NCI-H345 (cell line): Measurements from ENCODE around the gene TUBA4A.
A peak's percentile ranks its signal among the peaks of the same experiment; 100 is the strongest.
"Not testable (repeated sequence)": the region's sequence is repeated elsewhere in the genome, so short reads cannot be mapped to it uniquely, and the experiment has no call there.

Experiments
- DNase-seq: peaks from one replicate; lab custom pipeline; 2025; lab: John Stamatoyannopoulos, UW

Gene TUBA4A

GRCh38 chr2:219266886-219267285 is 13.2 kb upstream of the TUBA4A start:
- DNase-seq = no peak

DNA sequence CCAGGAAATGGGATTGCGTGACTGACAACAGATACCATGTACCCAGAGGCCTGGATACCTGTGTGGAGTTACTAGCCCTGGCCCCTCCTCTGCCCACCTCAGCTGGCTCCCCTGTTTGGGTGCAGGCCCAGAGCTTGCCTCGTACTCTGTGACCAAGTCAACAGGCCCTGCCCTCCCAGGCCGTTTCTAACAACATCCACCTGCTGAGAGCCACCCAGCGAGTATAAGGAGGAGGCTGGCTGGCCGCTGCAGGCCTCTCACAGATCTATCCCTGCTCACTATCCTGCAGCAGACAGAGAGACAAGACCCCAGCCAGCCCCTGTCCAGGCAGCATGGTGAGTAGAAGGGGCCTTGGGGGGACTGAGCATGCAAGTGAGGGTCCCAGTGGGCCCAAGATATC is 12.5 kb upstream of the TUBA4A start:
- no peak for DNase-seq

DNA sequence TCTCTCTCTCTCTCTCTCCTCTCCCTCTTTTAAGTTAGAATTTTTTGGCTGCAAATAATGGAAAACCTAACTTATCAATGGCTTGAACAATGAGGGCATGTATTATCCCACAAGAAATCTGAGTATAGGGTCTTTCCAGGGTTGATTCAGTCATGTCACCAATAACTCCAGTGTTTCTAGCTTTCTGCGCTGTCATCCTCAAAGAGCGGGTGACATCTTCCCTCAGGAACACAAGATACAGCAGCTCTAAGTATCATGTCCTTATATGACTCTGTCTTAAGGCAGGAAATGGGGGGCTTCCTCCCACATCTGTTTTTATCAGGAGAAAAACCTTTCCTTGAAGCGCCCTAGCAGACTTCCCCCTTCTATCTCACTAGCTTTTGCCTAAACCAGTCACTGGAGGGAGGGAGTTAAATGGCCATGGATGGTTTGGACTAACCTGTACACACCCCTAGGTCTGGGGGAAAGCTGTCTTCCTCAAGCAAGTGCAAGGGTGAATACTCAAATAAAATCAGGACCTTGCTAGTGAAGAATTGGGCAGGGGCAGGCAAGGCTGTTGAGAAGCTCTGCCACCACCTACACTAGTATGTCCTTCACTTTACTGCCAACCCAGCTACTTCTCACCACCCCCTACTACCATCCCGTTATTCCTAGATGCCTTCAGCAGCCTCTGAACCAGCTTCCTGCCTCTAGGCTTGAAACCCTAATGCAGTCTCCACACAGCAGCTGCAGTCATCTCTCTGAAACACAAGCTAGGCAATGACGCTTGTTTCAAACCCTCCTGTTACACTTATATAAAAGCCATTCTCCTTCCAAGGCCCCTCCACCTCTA is 7.5 kb upstream of the TUBA4A start:
- DNase-seq = no peak

DNA sequence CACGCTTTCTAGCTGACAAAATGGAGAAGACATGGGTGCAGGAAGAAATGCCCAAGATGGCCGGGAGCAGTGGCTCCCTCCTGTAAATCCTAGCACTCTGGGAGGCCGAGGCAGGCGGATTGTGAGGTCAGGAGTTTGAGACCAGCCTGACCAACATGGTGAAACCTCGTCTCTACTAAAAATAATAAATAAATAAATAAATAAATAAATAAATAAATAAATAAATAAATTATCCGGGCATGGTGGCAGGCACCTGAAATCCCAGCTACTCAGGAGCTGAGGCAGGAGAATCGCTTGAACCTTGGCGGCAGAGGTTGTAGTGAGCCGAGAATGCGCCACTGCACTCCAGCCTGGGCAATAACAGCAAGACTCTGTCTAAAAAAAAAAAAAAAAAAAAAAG is 5.2 kb upstream of the TUBA4A start:
- not testable (repeated sequence) for DNase-seq

DNA sequence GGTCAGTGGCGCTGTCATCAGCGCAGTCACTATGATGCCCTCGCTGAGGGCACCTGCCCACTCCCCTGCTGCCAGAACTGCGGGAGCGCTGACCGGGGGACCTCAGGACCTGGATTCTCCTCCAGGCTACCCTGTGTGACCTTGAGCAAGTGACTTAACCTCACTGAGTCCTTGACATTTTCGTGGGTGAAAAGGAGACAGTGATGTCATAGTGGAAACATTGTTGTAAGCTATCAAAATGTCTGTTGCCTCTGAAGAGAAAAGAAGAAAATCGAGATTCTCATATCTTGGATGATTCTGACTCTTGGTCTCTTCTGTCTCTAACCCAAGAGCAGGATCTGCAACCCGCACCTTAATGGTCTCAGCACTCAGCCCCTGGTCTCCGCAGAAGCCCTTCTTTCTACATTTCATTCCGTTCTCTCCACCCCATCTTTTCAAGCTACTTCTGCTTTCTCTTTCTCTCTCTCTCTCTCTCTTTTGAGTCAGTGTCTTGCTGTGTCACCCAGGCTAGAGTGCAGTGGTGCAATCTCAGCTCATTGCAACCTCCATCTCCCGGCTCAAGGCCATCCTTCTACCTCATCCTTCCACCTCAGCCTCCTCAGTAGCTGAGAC is 978 bp upstream of the TUBA4A start:
- no peak for DNase-seq

DNA sequence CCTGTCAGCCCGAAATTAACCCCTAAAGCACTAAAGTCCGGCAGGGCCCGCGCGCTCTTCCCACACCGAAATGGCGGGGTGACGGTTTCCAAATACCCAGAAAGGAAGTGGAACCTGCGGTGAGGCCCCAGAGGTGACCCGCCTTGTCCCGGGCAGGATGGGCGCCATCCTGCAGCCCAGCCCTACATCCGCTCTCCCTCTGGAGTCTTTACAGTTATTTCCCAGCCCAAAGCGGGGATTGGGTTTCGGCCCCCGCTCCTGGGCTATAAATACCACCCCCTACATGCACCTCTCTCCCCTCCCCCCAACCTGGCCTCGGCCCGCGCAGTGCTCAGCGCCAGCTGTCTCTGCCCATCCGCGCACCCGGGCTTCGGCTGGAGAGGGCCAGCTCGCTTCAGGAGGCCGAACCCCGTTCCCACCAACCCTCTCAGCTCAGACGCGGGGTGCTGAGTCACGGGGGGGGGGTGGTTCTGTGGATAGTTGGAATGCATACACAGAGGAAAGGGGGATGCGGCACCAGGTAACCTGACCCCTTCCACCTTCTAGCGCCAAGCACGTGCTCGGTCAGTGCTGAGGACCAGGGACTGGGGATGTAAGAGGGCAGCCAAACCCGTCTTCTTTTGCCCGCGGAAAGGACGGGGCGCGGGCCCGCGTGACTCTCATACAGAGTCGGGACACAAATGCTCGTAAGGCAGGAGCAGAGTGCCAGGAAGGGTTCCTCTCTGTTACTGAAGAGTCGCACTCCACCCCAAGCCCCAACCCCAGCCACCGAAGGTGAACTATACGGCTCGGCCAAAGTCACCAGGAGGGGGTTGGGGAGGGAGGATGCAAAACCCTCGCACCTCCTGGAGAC is 592 bp downstream of the TUBA4A start, which contains the start of gene TUBA4B:
Gene TUBA4B, plus strand, starts transcription at position 344 of the 853 bp plus-strand sequence. Its CDS starts 165 bp downstream, at position 509.
- DNase-seq = peak; percentile 47

GRCh38 chr2:219252570-219252899 is 1.2 kb downstream of the TUBA4A start:
- DNase-seq = no peak

GRCh38 chr2:219252084-219252483 is 1.6 kb downstream of the TUBA4A start:
- DNase-seq = peak; percentile 56

GRCh38 chr2:219251656-219252055 is 2.1 kb downstream of the TUBA4A start:
- no peak for DNase-seq

- no peak for DNase-seq
These were observed 3.5 kb downstream of the TUBA4A start for GRCh38 chr2:219250049-219250781.

- DNase-seq = peak; percentile 77
These were observed 4.3 kb downstream of the TUBA4A start for GRCh38 chr2:219249203-219249980.

- DNase-seq = no peak
These were observed 4.9 kb downstream of the TUBA4A start for GRCh38 chr2:219248845-219249202.

DNA sequence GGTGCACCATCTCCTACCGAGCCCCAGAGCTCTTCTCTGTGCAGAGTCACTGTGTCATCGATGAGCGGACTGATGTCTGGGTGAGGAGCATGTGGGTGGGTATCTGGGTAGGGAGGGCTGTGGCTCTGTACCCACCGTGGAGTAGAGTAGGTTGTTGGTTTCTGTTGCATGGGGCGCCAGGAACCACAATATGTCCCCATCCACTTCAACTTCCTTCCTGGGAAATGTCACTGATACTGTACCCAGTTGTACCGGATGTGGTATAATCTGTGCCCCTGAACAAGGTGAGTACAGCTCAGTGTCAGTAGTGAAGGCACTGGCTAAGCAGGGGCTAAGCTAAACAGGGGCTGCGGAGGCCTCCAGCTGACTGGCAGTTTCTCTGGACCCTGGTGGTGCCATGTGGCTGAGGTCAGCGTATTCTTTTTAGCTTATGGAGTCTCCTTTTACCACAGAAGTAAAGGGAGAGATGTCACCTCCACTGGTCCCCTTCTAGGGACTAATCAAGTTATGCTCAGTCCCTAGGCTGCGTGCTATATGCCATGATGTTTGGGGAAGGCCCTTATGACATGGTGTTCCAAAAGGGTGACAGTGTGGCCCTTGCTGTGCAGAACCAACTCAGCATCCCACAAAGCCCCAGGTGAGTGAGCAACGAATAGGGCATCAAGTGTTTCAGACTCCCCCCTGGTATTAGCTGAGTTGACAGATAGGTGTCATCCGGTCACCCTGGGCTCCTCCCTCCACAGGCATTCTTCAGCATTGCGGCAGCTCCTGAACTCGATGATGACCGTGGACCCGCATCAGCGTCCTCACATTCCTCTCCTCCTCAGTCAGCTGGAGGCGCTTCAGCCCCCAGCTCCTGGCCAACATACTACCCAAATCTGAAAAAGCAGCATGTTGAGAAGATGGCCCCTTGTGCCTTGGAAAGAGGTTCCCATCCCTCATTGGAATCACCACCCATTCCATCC is 5.8 kb downstream of the TUBA4A start:
- DNase-seq = no peak

DNA sequence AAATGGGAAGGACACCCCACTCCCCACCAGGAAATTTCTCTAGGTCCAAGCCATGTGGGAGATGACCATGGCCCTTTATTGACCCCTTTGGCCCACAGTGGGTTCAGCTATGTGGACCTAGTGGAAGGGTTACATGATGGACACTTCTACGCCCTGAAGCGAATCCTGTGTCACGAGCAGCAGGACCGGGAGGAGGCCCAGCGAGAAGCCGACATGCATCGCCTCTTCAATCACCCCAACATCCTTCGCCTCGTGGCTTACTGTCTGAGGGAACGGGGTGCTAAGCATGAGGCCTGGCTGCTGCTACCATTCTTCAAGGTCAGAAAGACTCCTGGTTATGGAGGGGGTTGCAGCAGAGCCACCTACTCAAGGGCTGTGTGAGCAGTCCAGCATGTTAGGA is 7.2 kb downstream of the TUBA4A start:
- no peak for DNase-seq

DNA sequence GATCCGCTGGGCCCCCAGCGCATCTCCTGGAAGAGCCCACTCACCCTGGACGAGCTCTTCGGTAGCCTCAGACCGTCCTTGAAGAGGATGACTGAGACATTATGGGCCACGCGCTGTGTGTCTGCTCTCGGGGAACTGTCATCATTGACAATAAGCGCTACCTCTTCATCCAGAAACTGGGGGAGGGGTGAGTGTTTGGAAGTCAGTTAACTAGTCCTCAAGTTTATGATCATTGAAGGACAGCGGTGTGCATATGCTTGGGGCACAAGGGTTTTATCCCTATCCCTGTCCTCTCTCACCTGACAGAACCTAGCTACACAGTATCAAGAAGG is 7.9 kb downstream of the TUBA4A start:
- no peak for DNase-seq

- peak; percentile 90 for DNase-seq
These were observed 8.4 kb downstream of the TUBA4A start, which contains the start of the genes GLB1L and STK16 for GRCh38 chr2:219245148-219245898. Gene GLB1L, minus strand, starts transcription at chr2:219245444. Its CDS starts 1,871 bp downstream, at chr2:219243573. Gene STK16, plus strand, starts transcription at chr2:219245479. Its CDS starts 521 bp downstream, at chr2:219246000.

DNA sequence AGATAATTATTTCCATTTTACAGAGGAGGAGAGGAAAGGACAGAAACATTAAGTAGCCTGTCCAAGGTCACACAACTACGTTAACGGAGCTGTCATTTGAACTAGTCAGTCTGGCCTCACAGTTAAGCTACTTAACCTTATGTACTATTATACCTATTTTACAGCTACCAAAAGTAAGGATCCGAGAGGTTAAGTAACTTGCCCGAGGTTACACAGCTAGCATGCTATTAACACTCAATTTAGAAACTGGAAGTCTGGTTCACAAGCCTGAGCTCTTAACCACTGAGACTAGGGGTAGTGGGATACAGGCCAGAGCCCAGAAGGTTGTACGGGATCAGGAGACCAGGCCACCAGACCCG is 8.9 kb downstream of the TUBA4A start:
- DNase-seq = no peak

- DNase-seq = no peak
These were observed 10.4 kb downstream of the TUBA4A start for GRCh38 chr2:219243291-219243761.

DNA sequence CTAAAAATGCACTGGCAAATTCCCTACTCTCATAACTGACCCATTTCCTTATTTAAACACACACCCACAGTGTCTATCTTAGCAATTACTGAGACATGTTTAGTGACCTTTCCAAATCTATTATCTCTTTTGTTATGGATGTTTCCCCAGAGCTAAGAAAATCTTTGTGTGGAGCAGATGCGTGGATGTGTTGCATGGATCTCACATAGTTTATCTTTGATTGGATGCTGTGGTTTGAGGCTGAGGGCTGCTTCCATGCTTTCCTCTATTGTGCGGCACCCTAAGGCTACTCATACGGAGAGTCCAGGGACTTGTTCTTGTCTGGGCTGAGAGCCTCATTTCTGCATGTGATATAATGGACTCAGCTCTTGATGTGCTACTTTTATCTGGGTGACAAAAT is 19.4 kb downstream of the TUBA4A start:
- no peak for DNase-seq
